GM23248 (cell line): ENCODE results near the gene PIGX.

Experiments used
- EZH2 ChIP-seq: fragments of 200-600 bp; sonication (generic); IDR thresholded peaks from 2 replicates; pipeline ENCODE4 v1.6.1; 2018; ENCODE audit warnings: antibody characterized with exemption, mild to moderate bottlenecking; ENCODE audit not compliant: insufficient read depth, poor library complexity, severe bottlenecking
- EZH2phosphoT487 ChIP-seq: fragments of 200-600 bp; sonication (generic); IDR thresholded peaks from 2 replicates; pipeline ENCODE4 v1.6.1; 2018; ENCODE audit warnings: antibody characterized with exemption, moderate library complexity, mild to moderate bottlenecking, low read depth; ENCODE audit not compliant: insufficient read depth

DNA sequence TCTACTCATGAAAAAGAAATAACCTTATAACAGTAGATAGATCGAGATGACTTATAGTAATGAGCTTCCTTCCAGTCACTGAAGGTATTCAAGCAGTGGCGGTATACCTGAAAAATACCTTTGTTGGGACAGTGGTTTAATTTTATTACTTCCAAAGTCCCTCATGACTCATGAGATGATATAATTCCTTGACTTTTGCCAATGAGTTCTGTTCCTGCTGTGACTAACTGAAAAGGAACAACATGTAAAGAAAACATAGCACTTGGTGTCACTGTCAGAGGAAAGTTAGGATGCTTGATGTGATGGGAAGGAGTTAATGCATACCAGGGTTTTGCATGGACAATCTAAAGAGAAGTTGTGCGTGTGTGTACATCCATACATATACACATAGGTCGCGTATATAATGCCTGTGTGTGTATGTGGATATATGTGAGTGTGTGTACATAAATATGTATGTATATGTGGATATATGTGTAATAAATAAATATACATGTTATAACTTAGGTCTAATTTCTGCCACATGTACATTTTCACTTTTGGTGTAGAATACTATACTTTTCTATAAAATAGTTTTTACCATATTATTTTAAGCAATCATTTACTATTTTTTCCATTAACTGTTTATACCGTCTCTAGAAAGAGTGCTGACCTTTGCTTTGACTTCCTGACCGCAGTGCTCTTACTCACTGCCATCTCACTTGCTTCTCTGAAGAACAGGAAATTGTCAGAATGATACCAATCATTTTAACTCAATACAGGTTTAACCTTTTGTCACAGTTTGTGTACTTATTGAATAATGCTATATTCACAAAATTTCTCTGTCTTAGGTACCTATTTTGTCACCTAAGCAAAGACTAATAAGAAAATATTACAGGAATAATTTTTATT is 14.9 kb downstream of the PIGX start:
- TF ChIP-seq EZH2phosphoT487 = no peak
- TF ChIP-seq EZH2 = no peak
